GM12891 (cell line): ENCODE measurements around the gene OSTM1.

Experiments
- PAX5 ChIP-seq: IDR thresholded peaks from 2 replicates; pipeline ENCODE4 v1.6.1; 2011; ENCODE audit warnings: low read length, moderate library complexity, mild to moderate bottlenecking; ENCODE audit not compliant: insufficient read depth, severe bottlenecking
- POLR2A ChIP-seq: IDR thresholded peaks from 2 replicates; pipeline ENCODE4 v1.6.1; 2011; ENCODE audit warnings: low read depth, low read length, control low read depth
- POLR2AphosphoS5 ChIP-seq: IDR thresholded peaks from 2 replicates; pipeline ENCODE4 v1.6.1; 2011; ENCODE audit warnings: low read depth, low read length, control low read depth
- SPI1 ChIP-seq: IDR thresholded peaks from 2 replicates; pipeline ENCODE4 v1.6.1; 2011; ENCODE audit warnings: low read depth, low read length, control low read depth
- TAF1 ChIP-seq: IDR thresholded peaks from 2 replicates; pipeline ENCODE4 v1.6.1; 2011; ENCODE audit warnings: low read depth, low read length, control low read depth

GRCh38 chr6:108024427-108025073 is 50.0 kb downstream of the OSTM1 start:
- TF ChIP-seq TAF1 (no peak), POLR2A (no peak), POLR2AphosphoS5 (no peak), PAX5 (no peak), SPI1 (no peak)
